Body of pancreas (tissue), 4 donors: ENCODE results near the gene SERPINB8. TPM values are rescaled to one million over a fixed set of nuclear protein-coding genes. Genes with fewer than 3 reads are reported as not detected.
A peak's percentile ranks its signal among the peaks of the same experiment; 100 is the strongest.

Experiments
- ATAC-seq: fragments of 150-250 bp; one replicate; pipeline ENCODE4 v1.9.1; 2016
- DNase-seq, 4 donors: peaks; one replicate each; pipeline ENCODE4 v3.0.0-alpha.2; 2019
- H3K27ac ChIP-seq, 4 donors: fragments of 200-600 bp; sonication (generic); 1 replicate in 3 of 4; 2 replicates in 1 of 4; pipeline versions ENCODE4 v1.5.1 to v1.6.1; 2016 to 2019; ENCODE audit warnings: mild to moderate bottlenecking in 1 of 4, mixed read lengths in 1 of 4, moderate library complexity in 1 of 4
- H3K27me3 ChIP-seq, 2 donors: fragments of 200-600 bp; sonication (generic); one replicate each; pipeline ENCODE4 v1.6.0; 2016; ENCODE audit warnings: mild to moderate bottlenecking in 1 of 2
- H3K36me3 ChIP-seq, 2 donors: fragments of 200-600 bp; sonication (generic); replicated peaks in 1 of 2; 2 replicates each; pipeline ENCODE4 v1.5.1; 2016; ENCODE audit warnings: low read depth in 2 of 2; ENCODE audit not compliant: insufficient read depth in 1 of 2
- H3K4me1 ChIP-seq: fragments of 200-600 bp; sonication (generic); one replicate; pipeline ENCODE4 v1.6.0; 2016
- H3K4me3 ChIP-seq, 2 donors: fragments of 200-600 bp; sonication (generic); 1 replicate in 1 of 2; 2 replicates in 1 of 2; pipeline ENCODE4 v1.5.1; 2016 to 2019
- H3K9me3 ChIP-seq, 3 donors: fragments of 200-600 bp; sonication (generic); 1 replicate in 2 of 3; 2 replicates in 1 of 3; pipeline ENCODE4 v1.5.1; 2016
- POLR2A ChIP-seq, 3 donors: fragments of 450-650 bp; IDR thresholded peaks; one replicate each; pipeline ENCODE4 v1.6.1; 2016; ENCODE audit warnings: antibody characterized with exemption in 3 of 3, mild to moderate bottlenecking in 2 of 3
- WGBS, 2 donors: methylation state at CpG; one replicate each; pipeline ENCODE4 v1.1.5; 2017; 5-methylcytosine and 5-hydroxymethylcytosine counted together
- intact Hi-C: fragments of 100-400 bp; cut with DNase I; formaldehyde crosslinking; loops from one replicate; pipeline ENCODE4 v1.15.1; 2023
- total RNA-seq, 2 donors: library from RNA; depleted of rRNA; stranded (reverse); fragments of >200 nt; gene quantifications; one replicate each; pipeline ENCODE4 v1.1.0, GENCODE V29; 2016
- TF ChIP-seq, protein P1 (sequence below), 7 experiments: fragments of 450-650 bp in 4 of 7; fragments of 200-600 bp in 3 of 7; sonication (generic) in 3 of 7; IDR thresholded peaks; one replicate each; pipeline ENCODE4 v1.5.1; 2016 to 2019; ENCODE audit warnings: antibody characterized with exemption in 7 of 7

Gene SERPINB8
- total RNA-seq, 2 donors from 2014 or later: 2.9 to 13.5 TPM

DNA sequence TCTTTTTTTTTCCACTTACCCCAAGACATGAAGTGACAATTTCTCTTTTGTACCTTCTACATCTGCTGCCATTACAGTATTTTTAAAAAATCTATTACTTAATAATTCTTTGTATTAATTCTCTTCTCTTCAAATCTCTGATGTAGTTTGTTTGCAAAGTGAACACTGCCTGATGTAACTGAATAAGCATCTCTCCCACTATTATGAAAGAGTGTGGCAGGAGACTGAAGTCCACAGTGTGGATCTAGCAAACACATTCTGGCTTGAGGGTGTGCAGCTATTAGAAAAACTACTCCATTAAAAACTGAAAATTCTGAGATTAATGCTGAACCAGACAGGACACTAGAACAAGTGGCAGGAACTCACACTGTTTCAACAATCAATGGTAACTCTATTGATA lies 5.0 kb upstream of the SERPINB8 start:
- Histone ChIP-seq H3K36me3 (no peaks in the 10 kb centered on the region), H3K27me3 (no peaks in the 10 kb centered on the region), H3K9me3 (no peaks in the 10 kb centered on the region), H3K4me3 (no peak overlapping the region), H3K27ac (no peak overlapping the region), H3K4me1 (peaks cover 8% of the 10 kb centered on the region)
- ATAC-seq (no peak), DNase-seq (no peak)
- intact Hi-C loops: no loop called here
- TF ChIP-seq, protein P1, sequence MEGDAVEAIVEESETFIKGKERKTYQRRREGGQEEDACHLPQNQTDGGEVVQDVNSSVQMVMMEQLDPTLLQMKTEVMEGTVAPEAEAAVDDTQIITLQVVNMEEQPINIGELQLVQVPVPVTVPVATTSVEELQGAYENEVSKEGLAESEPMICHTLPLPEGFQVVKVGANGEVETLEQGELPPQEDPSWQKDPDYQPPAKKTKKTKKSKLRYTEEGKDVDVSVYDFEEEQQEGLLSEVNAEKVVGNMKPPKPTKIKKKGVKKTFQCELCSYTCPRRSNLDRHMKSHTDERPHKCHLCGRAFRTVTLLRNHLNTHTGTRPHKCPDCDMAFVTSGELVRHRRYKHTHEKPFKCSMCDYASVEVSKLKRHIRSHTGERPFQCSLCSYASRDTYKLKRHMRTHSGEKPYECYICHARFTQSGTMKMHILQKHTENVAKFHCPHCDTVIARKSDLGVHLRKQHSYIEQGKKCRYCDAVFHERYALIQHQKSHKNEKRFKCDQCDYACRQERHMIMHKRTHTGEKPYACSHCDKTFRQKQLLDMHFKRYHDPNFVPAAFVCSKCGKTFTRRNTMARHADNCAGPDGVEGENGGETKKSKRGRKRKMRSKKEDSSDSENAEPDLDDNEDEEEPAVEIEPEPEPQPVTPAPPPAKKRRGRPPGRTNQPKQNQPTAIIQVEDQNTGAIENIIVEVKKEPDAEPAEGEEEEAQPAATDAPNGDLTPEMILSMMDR (IDR thresholded peaks at IDR 0.05): no peak
- TF ChIP-seq POLR2A (IDR thresholded peaks at IDR 0.05): no peak

DNA sequence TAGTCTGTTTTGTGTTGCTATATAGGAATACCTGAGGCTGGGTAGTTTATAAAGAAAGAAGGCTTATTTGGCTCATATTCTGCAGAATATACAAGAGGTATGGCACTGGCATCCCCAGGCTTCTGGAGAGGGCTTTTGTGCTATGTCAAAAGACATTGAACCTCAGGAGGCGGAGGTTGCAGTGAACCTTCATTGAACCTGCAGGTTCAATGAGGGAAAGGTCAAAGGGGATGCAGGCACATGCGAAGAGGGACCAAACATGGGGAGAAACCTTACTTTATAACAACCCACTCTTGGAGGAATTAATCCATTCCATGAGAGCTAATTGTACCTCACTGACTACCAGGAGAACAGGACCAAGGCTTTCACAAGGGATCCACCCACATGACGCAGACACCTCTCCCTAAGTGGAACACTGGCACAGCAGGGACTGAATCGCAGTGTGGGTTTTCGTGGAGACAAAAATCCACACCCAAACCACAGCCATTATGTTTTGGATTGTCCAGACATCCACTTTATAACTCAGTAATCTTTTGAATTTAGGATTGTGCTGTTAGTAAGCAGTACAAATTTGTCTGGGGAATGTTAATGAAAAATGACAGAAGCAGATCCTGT lies 4.1 kb upstream of the SERPINB8 start:
- TF ChIP-seq POLR2A (IDR thresholded peaks at IDR 0.05): no peak
- TF ChIP-seq, protein P1 (IDR thresholded peaks at IDR 0.05): no peak

GRCh38 chr18:63970809-63971205 lies 926 bp downstream of the SERPINB8 start:
- DNase-seq (peak; percentile 29 to 36 (median 36)), ATAC-seq (peak; percentile 31)
- Histone ChIP-seq H3K9me3 (no peaks in the 10 kb centered on the region), H3K36me3 (no peaks in the 10 kb centered on the region), H3K4me1 (peaks cover 16% of the 10 kb centered on the region), H3K4me3 (peak overlapping the region; percentile 74 to 79), H3K27me3 (no peaks in the 10 kb centered on the region), H3K27ac (peak overlapping the region; percentile 96 to 99 (median 98))
- WGBS, 2 donors: 18 to 37% methylated on average over 17 to 18 of the region's 18 CpGs
- TF ChIP-seq, protein P1 (IDR thresholded peaks at IDR 0.05): no peak
- no peak for TF ChIP-seq POLR2A (IDR thresholded peaks at IDR 0.05)
- intact Hi-C loops: no loop called here

More for the DNA sequence above, 4.1 kb upstream of the SERPINB8 start:
- Histone ChIP-seq H3K4me3 (no peak overlapping the region), H3K36me3 (no peaks in the 10 kb centered on the region), H3K9me3 (no peaks in the 10 kb centered on the region), H3K27me3 (no peaks in the 10 kb centered on the region), H3K4me1 (peaks cover 9% of the 10 kb centered on the region), H3K27ac (no peak overlapping the region)
- WGBS, 2 donors: 66 to 74% methylated on average over 5 of the region's 5 CpGs
- intact Hi-C loops: no loop called here
- DNase-seq: no peak
- ATAC-seq: no peak

- Histone ChIP-seq H3K27ac (peak overlapping the region; percentile 96 to 99 (median 98)), H3K27me3 (no peaks in the 10 kb centered on the region), H3K9me3 (no peaks in the 10 kb centered on the region), H3K4me3 (no peak overlapping the region), H3K36me3 (no peaks in the 10 kb centered on the region), H3K4me1 (peaks cover 16% of the 10 kb centered on the region)
- DNase-seq (no peak), ATAC-seq (no peak)
- intact Hi-C loops: no loop called here
- WGBS, 2 donors: 72 to 87% methylated on average over 13 of the region's 13 CpGs
- TF ChIP-seq, protein P1 (IDR thresholded peaks at IDR 0.05): no peak
- no peak for TF ChIP-seq POLR2A (IDR thresholded peaks at IDR 0.05)
Measured at GRCh38 chr18:63971320-63972001, 1.6 kb downstream of the SERPINB8 start.

- intact Hi-C loops: no loop called here
Measured at GRCh38 chr18:63972002-63972376, 2.1 kb downstream of the SERPINB8 start.

More at GRCh38 chr18:63972002-63972376, 2.1 kb downstream of the SERPINB8 start:
- Histone ChIP-seq H3K4me3 (no peak overlapping the region), H3K27me3 (no peaks in the 10 kb centered on the region), H3K9me3 (no peaks in the 10 kb centered on the region), H3K4me1 (peaks cover 16% of the 10 kb centered on the region), H3K36me3 (no peaks in the 10 kb centered on the region), H3K27ac (no peak overlapping the region)
- DNase-seq (no peak), ATAC-seq (no peak)
- TF ChIP-seq POLR2A (IDR thresholded peaks at IDR 0.05): no peak
- TF ChIP-seq, protein P1 (IDR thresholded peaks at IDR 0.05): no peak
- 82 to 87% methylated on average over 5 of the region's 5 CpGs for WGBS, 2 donors
